ENCODE measurements around the gene ESPN.

DNA sequence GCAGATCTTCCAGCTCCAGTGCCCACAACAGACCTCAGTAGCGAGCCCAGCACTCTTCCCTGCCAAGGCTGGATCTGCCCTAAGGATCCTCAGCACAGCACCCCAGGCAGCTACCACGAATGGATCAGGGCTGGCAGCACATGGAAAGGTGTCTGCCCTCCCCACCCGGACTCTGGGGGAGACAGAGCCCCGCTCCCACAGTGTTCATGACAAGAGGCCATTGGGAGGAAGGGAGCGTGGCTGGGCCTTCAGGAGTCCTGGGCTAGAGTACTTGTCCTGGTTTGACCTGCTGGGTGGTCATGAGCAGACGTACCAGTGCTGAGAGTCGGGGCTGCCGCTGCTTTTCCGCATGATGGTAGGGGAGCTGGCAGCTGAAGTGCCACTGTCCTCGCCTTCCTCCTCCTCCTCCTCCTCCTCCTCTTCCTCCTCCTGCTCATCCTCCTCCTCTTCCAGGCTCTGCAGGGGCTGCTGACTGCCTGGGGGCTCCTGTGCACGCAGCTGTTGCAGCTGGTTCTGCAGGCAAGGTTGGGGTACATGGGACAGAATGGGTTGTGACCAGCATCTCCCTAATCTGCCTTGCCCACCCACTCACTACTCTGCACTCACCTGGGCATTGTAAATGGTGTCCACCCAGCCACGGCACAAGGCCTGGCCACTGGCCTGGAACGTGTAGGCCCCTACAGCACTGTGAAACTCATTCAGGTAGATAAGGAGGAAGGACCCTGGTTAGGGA lies 44.3 kb downstream of the ESPN start:
- TF ChIP-seq YY1 (IDR thresholded peaks at IDR 0.05; ENCODE audit: insufficient read depth, insufficient read length) (no peak), ZNF274 (IDR thresholded peaks at IDR 0.05; ENCODE audit: low read depth, low read length) (no peak)

Data from NT2/D1 (cell line).